H9 (cell line): ENCODE results near the gene TMEM51. TPM values are rescaled to one million over a fixed set of nuclear protein-coding genes. Genes with fewer than 3 reads are reported as not detected.

Experiments used
- DNase-seq: peaks from one replicate; pipeline ENCODE4 v3.0.0-alpha.2; 2017
- H2AFZ ChIP-seq: one replicate; pipeline ENCODE4 v1.6.1; 2013; ENCODE audit warnings: mild to moderate bottlenecking, low read length, control low read depth, moderate library complexity
- H2AK5ac ChIP-seq: 2 replicates; pipeline ENCODE4 v1.6.1; 2013; ENCODE audit warnings: low read length, control low read depth, mixed read lengths; ENCODE audit not compliant: insufficient read length
- H2BK120ac ChIP-seq: one replicate; pipeline ENCODE4 v1.6.1; 2013; ENCODE audit warnings: low read depth, mild to moderate bottlenecking, low read length, control low read depth, inconsistent platforms; ENCODE audit not compliant: poor library complexity, severe bottlenecking
- H2BK12ac ChIP-seq: 2 replicates; pipeline ENCODE4 v1.6.1; 2013; ENCODE audit warnings: low read length, control low read depth, mixed read lengths, low read depth; ENCODE audit not compliant: insufficient read length
- H2BK15ac ChIP-seq: 2 replicates; pipeline ENCODE4 v1.6.1; 2013; ENCODE audit warnings: low read depth, low read length, control low read depth
- H2BK20ac ChIP-seq: one replicate; pipeline ENCODE4 v1.6.1; 2013; ENCODE audit warnings: low read depth, mild to moderate bottlenecking, low read length, control low read depth, inconsistent platforms; ENCODE audit not compliant: poor library complexity, severe bottlenecking
- H2BK5ac ChIP-seq: 2 replicates; pipeline ENCODE4 v1.6.1; 2013; ENCODE audit warnings: low read length, control low read depth, mixed read lengths; ENCODE audit not compliant: insufficient read length
- H3K14ac ChIP-seq: 2 replicates; pipeline ENCODE4 v1.6.1; 2013; ENCODE audit warnings: low read length, control low read depth; ENCODE audit not compliant: insufficient read depth
- H3K18ac ChIP-seq: 2 replicates; pipeline ENCODE4 v1.6.1; 2013; ENCODE audit warnings: low read depth, mild to moderate bottlenecking, mixed read lengths, low read length, control low read depth; ENCODE audit not compliant: insufficient read length
- H3K23ac ChIP-seq: 2 replicates; pipeline ENCODE4 v1.6.1; 2013; ENCODE audit warnings: low read length, control low read depth, mixed read lengths, low read depth; ENCODE audit not compliant: insufficient read length
- H3K23me2 ChIP-seq: 2 replicates; pipeline ENCODE4 v1.6.1; 2013; ENCODE audit warnings: low read depth, mild to moderate bottlenecking, mixed read lengths, low read length, control low read depth; ENCODE audit not compliant: insufficient read length, poor library complexity, severe bottlenecking
- H3K27ac ChIP-seq: 2 replicates; pipeline ENCODE4 v1.5.1; 2013; ENCODE audit warnings: low read length, control low read depth, mixed read lengths, low read depth; ENCODE audit not compliant: insufficient read length
- H3K27me3 ChIP-seq: 2 replicates; pipeline ENCODE4 v1.6.1; 2013; ENCODE audit warnings: low read length, control low read depth, inconsistent platforms; ENCODE audit not compliant: insufficient read depth
- H3K4ac ChIP-seq: 2 replicates; pipeline ENCODE4 v1.6.1; 2013; ENCODE audit warnings: low read depth, mild to moderate bottlenecking, control low read depth, inconsistent platforms, low read length, moderate library complexity
- H3K4me1 ChIP-seq: 2 replicates; pipeline ENCODE4 v1.6.1; 2013; ENCODE audit warnings: low read length, control low read depth, inconsistent platforms; ENCODE audit not compliant: insufficient read depth
- H3K4me2 ChIP-seq: 2 replicates; pipeline ENCODE4 v1.6.1; 2013; ENCODE audit warnings: low read length, control low read depth, mixed read lengths; ENCODE audit not compliant: insufficient read length, insufficient read depth
- H3K56ac ChIP-seq: 2 replicates; pipeline ENCODE4 v1.6.1; 2013; ENCODE audit warnings: low read depth, mild to moderate bottlenecking, mixed read lengths, low read length, control low read depth; ENCODE audit not compliant: insufficient read length
- H3K79me1 ChIP-seq: 2 replicates; pipeline ENCODE4 v1.6.1; 2013; ENCODE audit warnings: low read depth, mild to moderate bottlenecking, moderate library complexity, low read length, control low read depth, inconsistent platforms; ENCODE audit not compliant: insufficient read depth, poor library complexity, severe bottlenecking
- H3K79me2 ChIP-seq: 2 replicates; pipeline ENCODE4 v1.6.1; 2013; ENCODE audit warnings: low read length, control low read depth, inconsistent platforms; ENCODE audit not compliant: insufficient read depth
- H3K9ac ChIP-seq: 2 replicates; pipeline ENCODE4 v1.6.1; 2013; ENCODE audit warnings: low read length, control low read depth, mixed read lengths; ENCODE audit not compliant: insufficient read length; ENCODE audit errors: extremely low read depth
- H3K9me3 ChIP-seq: one replicate; pipeline ENCODE4 v1.6.1; 2013; ENCODE audit warnings: low read depth, low read length, inconsistent platforms; ENCODE audit not compliant: control insufficient read depth
- H3T11ph ChIP-seq: one replicate; pipeline ENCODE4 v1.6.1; 2013; ENCODE audit warnings: mild to moderate bottlenecking, low read length, control low read depth, inconsistent platforms
- H4K20me1 ChIP-seq: one replicate; pipeline ENCODE4 v1.6.1; 2013; ENCODE audit not compliant: control insufficient read depth, insufficient read length, insufficient read depth
- H4K5ac ChIP-seq: 2 replicates; pipeline ENCODE4 v1.6.1; 2013; ENCODE audit warnings: low read depth, mild to moderate bottlenecking, mixed read lengths, low read length, control low read depth; ENCODE audit not compliant: insufficient read length
- H4K8ac ChIP-seq: replicated peaks from 2 replicates; pipeline ENCODE4 v1.6.1; 2013; ENCODE audit warnings: low read length, control low read depth, mixed read lengths, low read depth; ENCODE audit not compliant: insufficient read length
- H4K91ac ChIP-seq: 2 replicates; pipeline ENCODE4 v1.6.1; 2013; ENCODE audit warnings: low read depth, mild to moderate bottlenecking, moderate library complexity, mixed read lengths, low read length, control low read depth; ENCODE audit not compliant: insufficient read length
- H3K27ac Mint-ChIP-seq, 3 experiments: 2 replicates in 2 of 3; 3 replicates in 1 of 3; pipeline ENCODE4 v1.8.0; 2020 to 2021; ENCODE audit warnings: mixed read lengths in 3 of 3, mild to moderate bottlenecking in 1 of 3, moderate library complexity in 1 of 3
- H3K27me3 Mint-ChIP-seq: 2 replicates; pipeline ENCODE4 v1.8.0; 2021; ENCODE audit warnings: low read depth, mild to moderate bottlenecking, moderate library complexity, mixed read lengths
- H3K36me3 Mint-ChIP-seq, 3 experiments: 2 replicates in 2 of 3; 3 replicates in 1 of 3; pipeline ENCODE4 v1.8.0; 2020 to 2021; ENCODE audit warnings: low read depth in 3 of 3, mixed read lengths in 3 of 3; ENCODE audit not compliant: insufficient read depth in 1 of 3
- H3K4me1 Mint-ChIP-seq, 2 experiments: 2 replicates each; pipeline ENCODE4 v1.8.0; 2020; ENCODE audit warnings: mixed read lengths in 2 of 2
- H3K4me3 Mint-ChIP-seq, 2 experiments: 2 replicates in 1 of 2; 3 replicates in 1 of 2; pipeline ENCODE4 v1.8.0; 2020 to 2021; ENCODE audit warnings: mild to moderate bottlenecking in 2 of 2, mixed read lengths in 2 of 2, moderate library complexity in 1 of 2
- H3K9me3 Mint-ChIP-seq, 2 experiments: 2 replicates in 1 of 2; 3 replicates in 1 of 2; pipeline ENCODE4 v1.8.0; 2020; ENCODE audit warnings: mild to moderate bottlenecking in 2 of 2, mixed read lengths in 2 of 2, moderate library complexity in 1 of 2
- WGBS: extraction: QIAGEN DNeasy Blood & Tissue Kit; methylation state at CpG from one replicate; pipeline ENCODE4 v1.1.7; 2013; ENCODE audit warnings: missing lambda C conversion rate, low lambda C conversion rate, mixed read lengths; ENCODE audit not compliant: insufficient read length; ENCODE audit errors: extremely low coverage; 5-methylcytosine and 5-hydroxymethylcytosine counted together
- total RNA-seq: library from RNA; stranded (reverse); gene quantifications from 2 replicates; pipeline ENCODE4 v1.2.1, GENCODE V29; 2021
- TF ChIP-seq, protein P1 (sequence below): fragments of 200-600 bp; sonication (generic); conservative IDR thresholded peaks from 3 replicates; pipeline ENCODE4 v1.8.0; 2021; ENCODE audit warnings: antibody characterized with exemption, mild to moderate bottlenecking

The TMEM51 gene
- total RNA-seq, 1 experiment from 2014 or later, result 4.6 TPM

DNA sequence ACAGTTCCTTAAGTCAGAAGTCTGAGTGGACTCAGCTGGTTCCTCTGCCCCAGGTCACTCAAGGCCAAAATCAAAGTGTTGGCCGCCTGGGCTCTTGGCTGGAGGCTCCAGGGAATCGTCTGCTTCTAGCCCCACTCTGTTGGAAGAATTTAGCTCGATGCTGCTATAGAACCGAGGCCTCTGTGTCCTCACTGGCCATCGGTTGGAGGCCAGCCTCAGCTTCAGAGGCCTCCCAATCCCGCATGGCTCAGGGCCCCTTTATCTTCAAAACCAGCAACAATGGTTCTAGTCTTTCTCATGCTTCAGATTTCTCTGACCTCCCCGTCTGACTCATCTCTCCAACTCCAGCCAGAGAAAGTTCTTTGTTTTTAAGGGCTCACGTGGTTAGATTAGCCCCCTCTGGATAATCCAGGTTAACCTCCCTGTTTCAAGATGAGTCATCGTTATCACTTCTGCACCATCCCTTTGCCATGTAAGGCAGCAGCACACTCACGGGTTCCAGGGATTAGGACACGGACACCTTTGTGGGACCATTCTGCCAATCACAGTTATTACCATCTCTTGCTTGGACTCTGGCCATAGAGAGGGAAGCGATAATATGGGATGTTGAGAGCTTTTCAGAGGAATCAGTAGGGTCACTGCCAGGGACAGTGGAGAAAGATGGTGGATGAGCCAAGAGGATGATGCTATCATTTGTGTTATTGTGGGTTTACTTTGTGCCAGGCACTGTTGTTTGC, 107.0 kb downstream of the TMEM51 start:
- H3K27ac ChIP-seq, result no peak overlapping the region
- no peaks in the 10 kb centered on the region for H3K4me1 ChIP-seq
- Mint-ChIP-seq H3K4me3 (no peak overlapping the region), H3K9me3 (no peaks in the 10 kb centered on the region), H3K4me1 (peaks cover 14 to 18% of the 10 kb centered on the region in 2 experiments), H3K27me3 (peaks cover 11% of the 10 kb centered on the region), H3K27ac (no peak overlapping the region), H3K36me3 (no peaks in the 10 kb centered on the region)
- no peak overlapping the region for H3T11ph ChIP-seq
- no peaks in the 10 kb centered on the region for H3K27me3 ChIP-seq
- H2BK15ac ChIP-seq, result no peak overlapping the region
- no peaks in the 10 kb centered on the region for H3K23me2 ChIP-seq
- H3K9me3 ChIP-seq, result no peaks in the 10 kb centered on the region
- H2AK5ac ChIP-seq, result no peak overlapping the region
- H3K79me1 ChIP-seq, result no peaks in the 10 kb centered on the region
- TF ChIP-seq, protein P1, sequence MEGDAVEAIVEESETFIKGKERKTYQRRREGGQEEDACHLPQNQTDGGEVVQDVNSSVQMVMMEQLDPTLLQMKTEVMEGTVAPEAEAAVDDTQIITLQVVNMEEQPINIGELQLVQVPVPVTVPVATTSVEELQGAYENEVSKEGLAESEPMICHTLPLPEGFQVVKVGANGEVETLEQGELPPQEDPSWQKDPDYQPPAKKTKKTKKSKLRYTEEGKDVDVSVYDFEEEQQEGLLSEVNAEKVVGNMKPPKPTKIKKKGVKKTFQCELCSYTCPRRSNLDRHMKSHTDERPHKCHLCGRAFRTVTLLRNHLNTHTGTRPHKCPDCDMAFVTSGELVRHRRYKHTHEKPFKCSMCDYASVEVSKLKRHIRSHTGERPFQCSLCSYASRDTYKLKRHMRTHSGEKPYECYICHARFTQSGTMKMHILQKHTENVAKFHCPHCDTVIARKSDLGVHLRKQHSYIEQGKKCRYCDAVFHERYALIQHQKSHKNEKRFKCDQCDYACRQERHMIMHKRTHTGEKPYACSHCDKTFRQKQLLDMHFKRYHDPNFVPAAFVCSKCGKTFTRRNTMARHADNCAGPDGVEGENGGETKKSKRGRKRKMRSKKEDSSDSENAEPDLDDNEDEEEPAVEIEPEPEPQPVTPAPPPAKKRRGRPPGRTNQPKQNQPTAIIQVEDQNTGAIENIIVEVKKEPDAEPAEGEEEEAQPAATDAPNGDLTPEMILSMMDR, result no peak
- no peak overlapping the region for H3K14ac ChIP-seq
- no peak overlapping the region for H3K18ac ChIP-seq
- no peak overlapping the region for H2BK120ac ChIP-seq
- H4K20me1 ChIP-seq, result no peaks in the 10 kb centered on the region
- no CpG with 5 or more reads among the region's 12 CpGs for WGBS
- H2BK5ac ChIP-seq, result no peak overlapping the region
- no peak overlapping the region for H4K91ac ChIP-seq
- no peak overlapping the region for H3K9ac ChIP-seq
- no peak overlapping the region for H3K56ac ChIP-seq
- no peak overlapping the region for H2BK20ac ChIP-seq
- H4K8ac ChIP-seq, result no peak overlapping the region
- H2BK12ac ChIP-seq, result no peak overlapping the region
- H3K4ac ChIP-seq, result no peak overlapping the region
- H3K23ac ChIP-seq, result no peak overlapping the region
- H4K5ac ChIP-seq, result no peak overlapping the region
- no peak overlapping the region for H3K4me2 ChIP-seq
- no peak overlapping the region for H2AFZ ChIP-seq
- H3K79me2 ChIP-seq, result no peaks in the 10 kb centered on the region
- no peak for DNase-seq
